Activated CD8-positive, alpha-beta memory T cell treated with anti-CD3 and anti-CD28 coated beads, Interleukin-2, amount 50 U/mL, for 24 hours (primary cell): Measurements from ENCODE around the gene ARL5C.
"Not testable (repeated sequence)": the region's sequence is repeated elsewhere in the genome, so short reads cannot be mapped to it uniquely, and the experiment has no call there.

Source experiments
- DNase-seq: peaks from one replicate; pipeline ENCODE4 v3.0.0-alpha.2; 2020; ENCODE audit errors: extremely low read depth

ARL5C gene

DNA sequence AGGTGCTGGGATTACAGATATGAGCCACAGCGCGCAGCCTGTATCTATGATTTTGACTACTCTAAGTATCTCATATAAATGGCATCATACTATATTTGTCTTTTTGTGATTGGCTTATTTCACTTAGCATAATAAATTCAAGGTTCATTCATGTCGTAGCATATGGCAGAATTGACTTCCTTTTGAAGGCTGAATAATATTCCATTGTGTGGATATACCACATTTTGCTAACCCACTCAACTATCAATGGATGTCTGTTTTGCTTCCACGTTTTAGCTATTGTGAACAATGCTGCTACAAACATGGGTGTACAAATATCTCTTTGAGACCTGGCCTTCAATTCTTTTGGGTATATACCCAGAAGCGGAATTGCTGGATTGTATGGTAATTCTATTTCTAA is 24.7 kb downstream of the ARL5C start:
- no peak for DNase-seq

DNA sequence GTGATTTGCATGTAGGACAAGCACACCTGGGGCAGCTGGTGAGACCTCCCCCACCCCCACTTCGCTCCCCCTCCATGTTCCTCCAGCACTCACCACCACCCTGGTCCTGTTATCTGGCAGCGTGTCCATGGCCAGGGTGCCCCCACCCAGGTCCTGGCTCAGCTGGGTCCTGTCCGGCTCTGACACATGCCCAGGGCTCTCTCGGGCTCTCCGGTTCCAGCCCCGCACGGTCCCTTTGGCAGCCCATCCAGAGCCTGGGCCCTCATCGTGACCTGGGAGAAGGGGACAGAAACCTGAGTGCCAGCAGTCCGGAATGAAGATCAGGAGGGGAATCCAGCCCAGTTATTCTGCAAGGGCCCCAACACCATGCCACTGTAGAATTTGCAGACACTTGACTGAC is 26.4 kb downstream of the ARL5C start:
- DNase-seq: no peak

DNA sequence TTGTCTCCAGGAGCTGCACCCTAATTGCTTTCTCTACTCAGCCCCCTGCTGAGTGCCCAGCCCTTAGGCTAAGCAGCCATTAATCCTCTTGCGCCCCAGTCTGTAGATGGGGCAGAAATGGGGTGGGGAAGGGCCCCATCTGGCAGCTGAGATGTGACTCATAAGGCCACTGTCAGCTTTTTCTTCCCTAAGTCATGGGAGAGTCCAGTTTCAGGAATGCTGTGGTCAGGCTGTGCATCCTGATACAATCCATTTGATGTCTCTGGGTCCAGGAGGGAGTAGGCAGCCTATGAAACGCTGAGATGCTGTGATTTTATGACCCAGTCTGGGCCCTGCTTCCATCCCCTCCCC is 26.8 kb downstream of the ARL5C start:
- DNase-seq: no peak

DNA sequence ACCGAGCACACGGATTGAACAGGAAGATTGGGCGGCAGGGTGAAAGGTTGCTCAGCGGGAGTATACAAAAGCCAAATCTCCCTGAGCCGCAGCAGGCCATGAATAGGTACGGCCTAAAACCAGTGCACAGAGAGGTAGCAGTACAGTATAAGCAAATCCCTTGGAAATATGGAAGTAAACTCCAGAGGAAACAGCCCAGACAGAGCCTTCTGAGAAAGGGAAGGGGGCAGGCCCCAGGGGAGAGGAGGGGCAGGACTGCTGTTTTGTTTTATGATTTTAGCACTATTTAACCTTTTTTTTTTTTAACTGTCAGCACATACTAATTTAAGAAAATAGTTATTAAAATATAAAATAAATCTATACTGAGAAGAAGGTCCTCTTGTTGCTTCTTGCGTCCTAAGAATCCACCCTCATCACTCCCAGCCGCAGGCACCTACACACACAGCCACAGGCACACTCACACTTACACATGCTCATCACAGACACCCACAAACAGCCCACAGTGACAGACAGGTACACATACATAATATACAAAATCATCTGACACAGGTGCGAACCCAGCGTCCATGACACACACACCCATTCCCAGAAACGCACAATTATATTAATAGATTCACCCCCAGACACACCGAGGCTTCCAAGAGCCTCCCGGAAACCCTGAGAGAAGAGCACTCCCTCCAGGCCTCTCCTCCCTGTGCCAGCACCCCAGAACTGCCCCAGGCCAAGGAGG is 27.4 kb downstream of the ARL5C start:
- DNase-seq: no peak

DNA sequence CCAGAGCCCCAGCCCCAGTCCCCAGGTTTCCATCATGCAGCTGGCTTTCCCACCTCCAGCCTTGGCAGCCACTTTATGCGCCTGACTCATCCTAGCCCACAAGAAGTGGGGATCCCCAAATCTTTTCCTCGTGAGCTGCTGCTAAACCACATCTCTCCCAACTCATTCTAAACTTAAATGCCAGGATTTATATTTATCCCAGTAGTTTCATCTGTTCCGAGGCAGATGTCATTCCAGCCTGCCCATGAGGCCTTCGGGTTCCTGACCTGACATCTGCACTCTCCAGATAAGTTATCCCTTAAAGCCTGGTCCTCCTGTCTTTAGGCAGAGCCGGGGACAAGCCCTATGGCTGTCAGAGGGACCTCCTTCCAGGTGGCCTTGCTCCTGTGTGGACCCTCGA is 31.1 kb downstream of the ARL5C start:
- DNase-seq: no peak

DNA sequence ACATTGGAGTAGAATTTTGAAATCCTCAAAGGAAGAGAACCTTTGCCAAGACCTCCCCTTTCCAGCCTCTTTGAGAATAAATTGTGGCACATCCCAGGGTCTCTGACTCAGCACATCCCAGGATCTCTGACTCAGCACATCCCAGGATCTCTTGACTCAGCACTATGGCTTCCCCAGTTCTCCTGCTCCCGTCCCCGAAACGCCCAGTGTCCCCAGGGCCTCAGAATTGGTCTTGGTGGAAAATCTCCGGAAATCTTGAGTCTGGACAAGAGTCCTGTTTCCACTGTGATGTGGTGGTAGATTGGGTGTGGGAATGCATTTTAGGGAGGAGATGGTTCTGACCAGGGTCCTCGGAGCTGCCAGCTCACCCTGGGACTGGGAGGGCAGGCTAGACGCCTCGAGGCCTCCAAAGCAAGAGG is 33.8 kb downstream of the ARL5C start:
- DNase-seq: no peak

DNA sequence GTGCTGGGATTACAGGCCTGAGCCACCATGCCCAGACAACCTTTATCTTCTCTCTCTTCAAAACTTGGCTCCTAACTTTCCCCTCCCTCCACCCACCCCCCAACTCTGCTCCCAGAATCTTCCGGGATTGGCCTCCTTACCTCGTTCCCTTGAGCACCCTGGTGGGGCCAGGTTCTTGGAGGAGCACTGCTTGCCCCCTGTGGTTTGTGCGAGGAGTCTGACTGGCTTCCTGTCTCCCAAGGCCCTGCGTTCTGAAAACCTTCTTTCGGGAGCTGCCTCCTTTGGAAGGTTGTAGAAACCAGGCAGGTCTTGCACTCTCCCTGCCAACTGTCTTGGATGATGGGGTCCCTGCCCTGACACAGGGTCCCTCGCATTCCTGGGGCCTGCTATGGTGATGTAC is 34.3 kb downstream of the ARL5C start:
- no peak for DNase-seq

DNA sequence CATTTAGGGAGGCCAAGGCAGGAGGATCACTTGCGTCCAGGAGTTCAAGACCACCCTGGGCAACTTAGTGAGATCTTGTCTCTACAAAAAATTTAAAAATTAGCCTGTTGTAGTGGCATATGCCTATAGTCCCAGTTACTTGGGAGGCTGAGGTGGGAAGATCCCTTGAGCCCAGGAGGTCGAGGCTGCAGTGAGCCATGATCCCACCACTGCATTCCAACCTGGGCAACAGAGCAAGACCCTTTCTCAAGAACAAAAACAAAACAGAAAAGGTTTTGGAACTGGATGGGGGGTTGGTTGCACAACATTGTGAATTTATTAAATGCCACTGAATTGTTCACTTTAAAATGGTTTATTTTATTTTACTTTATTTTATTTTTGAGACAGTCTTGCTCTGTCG is 35.8 kb downstream of the ARL5C start:
- no peak for DNase-seq

DNA sequence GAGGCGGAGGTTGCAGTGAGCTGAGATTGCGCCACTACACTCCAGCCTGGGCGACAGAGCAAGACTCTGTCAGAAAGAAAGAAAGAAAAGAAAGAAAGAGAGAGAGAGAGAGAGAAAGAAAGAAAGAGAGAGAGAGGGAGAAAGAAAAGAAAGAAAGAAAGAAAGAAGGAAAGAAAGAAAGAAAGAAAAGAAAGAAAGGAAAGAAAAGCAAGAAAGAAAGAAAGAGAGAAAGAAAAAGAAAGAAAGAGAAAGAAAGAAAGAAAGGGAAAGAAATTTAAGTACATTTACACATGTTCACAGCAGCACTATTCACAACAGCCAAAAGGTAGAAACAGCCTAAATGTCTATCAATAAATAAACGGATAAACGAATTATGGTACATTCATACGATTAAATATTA is 36.4 kb downstream of the ARL5C start:
- DNase-seq: not testable (repeated sequence)

DNA sequence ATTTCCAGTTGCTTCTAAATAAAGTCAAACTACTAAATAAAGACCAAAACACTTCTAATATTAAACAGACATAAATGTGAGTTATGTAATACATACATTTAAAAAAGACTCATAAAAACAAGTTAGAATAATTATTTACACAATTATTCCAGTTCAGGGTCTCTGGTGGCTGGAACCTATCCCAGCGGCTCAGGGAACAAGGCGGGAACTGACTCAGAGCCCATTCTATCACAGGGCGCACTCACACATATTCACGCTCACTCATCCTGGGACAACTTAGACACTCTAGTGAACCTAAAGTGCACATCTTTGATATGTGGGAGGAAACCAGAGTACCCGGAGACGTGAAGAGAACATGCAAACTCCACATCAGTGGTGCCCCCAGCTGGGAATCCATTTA is 39.5 kb downstream of the ARL5C start:
- no peak for DNase-seq

DNA sequence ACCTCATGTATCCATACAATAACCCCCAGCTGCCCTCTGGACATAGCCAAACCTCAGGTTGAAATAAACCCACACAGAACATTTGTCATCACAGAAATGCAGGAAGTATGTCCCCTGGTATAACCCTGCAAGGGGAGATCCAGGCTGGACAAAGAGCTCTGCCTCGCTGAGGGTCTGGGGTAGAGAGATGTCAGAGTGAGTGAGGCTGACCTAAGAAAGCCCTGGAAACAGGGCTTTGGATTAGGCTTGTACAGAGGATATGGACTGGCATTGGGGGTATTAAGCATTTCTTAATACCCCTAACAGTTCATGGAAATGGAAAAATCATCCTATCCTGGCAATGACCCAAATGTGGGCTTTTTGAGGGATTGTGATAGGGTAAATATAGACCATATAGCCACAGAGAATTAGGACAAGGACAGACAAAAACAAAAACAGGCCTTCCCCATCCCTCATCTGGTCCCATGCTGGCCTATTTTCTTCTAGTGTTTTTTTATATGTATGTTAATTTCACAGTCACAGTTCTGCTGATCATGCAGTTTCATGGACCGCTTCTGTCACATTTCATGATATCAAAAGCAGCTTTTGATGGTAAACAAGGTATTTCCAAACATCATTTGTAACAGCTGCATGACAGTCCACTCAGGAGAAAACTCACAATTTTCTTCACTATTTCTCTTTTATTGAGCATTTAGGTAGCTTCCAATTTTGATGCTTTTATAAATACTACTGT is 40.7 kb downstream of the ARL5C start:
- DNase-seq: no peak

DNA sequence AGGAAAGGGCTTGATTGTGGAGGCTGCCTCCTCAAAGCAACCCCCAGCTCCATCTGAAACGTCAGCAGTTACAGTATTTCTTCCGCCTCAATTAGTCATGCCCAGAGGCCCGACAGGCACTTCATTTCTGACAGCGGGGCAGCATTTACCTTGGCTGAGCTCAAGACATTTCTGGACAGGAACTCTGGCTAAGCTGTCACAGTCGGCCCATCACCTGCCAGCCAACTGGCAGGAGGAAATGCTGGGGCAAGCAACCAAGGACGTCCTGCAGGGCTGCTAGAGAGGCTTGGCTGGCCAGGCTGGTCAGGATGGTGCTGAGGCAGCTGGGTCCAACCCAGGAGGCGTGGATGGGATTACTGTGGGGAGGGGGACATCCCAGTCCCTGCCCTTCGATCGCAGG is 42.3 kb downstream of the ARL5C start:
- DNase-seq: no peak

DNA sequence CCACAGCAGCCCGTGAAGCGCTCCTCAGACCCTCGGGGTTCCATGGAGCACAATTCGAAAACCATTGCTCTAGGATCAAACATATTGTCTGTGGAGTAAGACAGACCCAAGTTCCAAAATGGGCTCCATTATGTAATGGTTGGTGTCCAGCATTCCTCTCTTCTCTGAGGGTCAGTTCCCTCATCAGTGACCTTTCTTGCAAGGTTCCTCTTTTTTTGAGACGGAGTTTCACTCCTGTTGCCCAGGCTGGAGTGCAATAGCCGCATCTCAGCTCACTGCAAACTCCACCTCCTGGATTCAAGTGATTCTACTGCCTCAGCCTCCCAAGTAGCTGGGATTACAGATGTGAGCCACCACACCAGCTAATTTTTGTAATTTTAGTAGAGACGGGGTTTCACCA is 43.0 kb downstream of the ARL5C start:
- DNase-seq: no peak

DNA sequence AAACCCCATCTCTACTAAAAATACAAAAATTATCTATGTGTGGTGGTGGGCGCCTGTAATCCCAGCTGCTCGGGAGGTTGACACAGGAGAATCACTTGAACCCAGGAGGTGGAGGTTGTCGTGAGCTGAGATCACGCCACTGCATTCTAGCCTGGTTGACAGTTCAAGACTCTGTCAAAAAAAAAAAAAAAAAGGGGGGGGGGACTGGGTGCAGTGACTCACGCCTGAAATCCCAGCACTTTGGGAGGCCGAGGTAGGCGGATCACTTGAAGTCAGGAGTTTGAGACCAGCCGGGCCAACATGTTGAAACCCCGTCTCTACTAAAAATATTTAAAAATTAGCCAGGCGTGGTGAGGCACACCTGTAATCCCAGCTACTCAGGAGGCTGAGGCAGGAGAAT is 44.0 kb downstream of the ARL5C start:
- not testable (repeated sequence) for DNase-seq

DNA sequence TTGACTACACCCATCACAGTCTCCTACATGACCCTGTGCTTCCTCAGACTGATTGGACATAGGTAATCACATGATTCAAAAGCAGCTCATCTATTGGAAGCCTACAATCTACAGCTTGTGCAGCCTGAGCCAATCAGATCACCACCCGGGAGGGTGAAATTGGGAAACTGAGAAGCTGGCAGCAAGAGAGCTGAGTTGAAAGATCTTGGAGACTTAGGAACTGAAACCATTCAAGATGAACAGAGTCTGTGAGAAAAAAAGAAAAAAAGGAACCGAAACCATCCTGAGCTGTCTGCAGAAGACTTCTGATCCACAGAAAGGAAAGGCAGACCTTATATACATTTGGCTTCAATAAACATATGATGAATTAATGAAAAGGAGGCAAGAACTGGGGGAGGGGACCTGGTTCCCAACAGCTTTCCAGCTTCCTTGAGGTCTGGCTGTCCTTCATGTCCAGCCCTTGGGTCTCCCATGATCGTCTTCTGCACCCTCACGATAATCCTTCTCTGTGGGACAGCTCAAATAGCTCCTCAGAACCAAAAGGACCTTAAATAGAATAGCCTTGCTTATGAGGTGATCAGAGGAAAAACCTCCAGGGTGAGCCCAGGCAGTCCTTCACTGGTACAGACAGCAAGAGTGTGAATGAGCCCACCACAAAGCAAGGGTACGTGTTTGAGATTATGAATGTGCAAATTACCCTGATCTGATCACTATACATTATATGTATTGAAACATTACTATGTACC is 47.1 kb downstream of the ARL5C start:
- DNase-seq: no peak

DNA sequence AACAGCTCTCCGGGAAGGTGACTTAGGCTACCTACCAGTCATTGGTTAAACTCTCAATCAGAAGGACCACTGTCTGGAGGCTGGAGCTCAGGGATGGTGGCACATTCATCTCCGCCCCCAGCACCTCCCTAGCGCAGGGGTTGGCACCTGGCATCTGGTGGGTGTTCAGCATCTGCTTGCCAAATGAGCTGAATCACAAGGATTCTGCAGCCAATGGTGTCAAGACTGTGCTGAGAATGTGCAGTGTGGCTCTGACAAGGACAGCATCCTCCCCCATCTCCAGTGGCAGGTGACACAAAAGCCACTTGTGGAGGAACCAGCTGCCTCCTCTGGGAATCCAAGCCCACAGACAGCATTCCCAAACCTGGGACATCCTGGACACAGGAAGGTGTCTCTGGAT is 49.7 kb downstream of the ARL5C start:
- DNase-seq: no peak

DNA sequence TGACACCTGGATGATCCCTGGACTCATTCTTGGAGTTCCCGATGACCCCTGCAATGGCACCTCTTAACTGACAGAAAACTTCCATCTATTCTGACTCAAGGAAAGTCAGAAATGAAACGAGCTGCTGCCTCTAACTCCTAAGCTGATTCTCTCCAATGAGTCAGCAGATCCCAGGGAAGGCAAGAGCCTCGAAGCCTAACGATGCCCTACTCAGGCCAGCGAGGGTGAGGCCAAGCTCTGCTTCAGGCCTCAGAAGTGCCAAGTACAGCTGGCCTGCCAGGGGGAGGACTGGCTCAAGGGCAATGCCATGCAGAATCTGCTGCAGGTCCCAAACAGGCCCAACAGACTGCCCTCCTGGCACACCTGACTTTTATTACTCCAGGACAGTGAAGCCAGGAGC is 50.8 kb downstream of the ARL5C start:
- no peak for DNase-seq

DNA sequence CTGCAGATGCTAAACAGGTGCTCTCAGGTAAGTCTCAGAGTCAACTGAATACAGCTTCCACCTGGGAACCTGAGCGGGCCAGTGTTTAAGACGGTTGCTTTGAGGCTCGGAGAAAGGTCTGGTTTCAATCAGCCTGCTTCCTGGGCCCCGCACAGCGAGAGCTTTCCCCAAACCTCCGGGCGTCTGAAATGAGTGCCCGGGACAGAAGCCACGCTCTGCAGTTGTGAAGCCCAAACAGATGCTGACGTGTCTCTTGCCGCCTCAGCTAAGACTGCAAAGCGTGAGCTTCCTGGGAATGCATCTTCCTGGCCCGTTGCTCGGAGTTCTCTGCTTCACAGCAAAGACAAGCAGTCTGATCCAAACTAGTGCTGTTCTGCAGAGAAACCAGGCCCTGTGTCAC is 51.2 kb downstream of the ARL5C start:
- no peak for DNase-seq

DNA sequence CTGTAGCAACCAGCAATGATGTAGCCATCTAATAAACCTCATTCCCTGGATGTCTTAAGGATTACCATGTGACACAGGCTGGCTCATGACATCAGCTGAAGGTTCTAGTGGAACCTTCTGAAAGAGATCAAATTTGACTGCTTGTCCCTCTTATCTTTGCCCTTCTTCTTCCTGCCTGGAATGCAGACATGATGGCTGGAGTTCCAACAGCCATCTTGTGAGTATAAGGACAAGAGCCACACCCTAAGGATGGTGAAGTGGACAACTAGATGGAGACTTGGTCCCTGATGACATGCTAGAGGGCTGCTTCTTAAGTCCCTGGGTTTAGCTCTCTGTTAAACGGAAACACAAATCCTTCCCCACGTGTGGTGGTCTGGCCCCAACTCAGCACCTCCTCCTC is 52.1 kb downstream of the ARL5C start:
- no peak for DNase-seq

DNA sequence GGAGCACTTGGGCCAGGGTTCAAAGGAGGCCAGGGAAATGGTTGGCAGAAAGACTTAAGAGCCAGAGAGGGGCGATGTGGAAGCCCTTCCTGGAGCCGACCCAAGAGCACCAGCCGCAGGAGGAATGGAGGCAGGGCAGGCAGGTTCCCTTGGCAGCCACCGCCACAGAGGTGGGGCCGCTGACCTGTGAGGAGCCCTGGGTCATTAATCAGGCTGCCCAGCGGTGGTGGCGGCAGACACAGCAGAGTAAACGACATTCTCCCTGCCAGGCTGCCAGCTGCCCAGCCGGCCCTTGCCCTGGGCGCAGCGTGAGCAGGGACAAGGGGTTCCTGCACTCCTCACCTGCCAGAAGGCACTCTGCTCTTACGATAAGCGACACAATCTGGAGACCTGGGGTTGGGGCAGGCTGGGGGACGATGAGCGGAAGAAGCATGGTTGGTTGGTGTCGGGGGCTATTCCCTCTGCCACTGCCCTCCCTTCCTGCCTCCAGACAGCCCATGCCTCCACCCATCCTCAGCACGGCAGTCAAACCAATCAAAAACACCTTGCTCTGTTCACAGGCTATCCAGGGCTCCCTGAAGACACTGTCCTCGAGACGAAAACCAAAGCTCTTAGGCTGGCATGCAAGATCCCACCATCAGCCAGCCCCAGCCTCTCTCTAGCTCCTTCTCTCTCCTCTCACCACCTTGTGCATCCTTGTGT is 55.4 kb downstream of the ARL5C start:
- DNase-seq: no peak

DNA sequence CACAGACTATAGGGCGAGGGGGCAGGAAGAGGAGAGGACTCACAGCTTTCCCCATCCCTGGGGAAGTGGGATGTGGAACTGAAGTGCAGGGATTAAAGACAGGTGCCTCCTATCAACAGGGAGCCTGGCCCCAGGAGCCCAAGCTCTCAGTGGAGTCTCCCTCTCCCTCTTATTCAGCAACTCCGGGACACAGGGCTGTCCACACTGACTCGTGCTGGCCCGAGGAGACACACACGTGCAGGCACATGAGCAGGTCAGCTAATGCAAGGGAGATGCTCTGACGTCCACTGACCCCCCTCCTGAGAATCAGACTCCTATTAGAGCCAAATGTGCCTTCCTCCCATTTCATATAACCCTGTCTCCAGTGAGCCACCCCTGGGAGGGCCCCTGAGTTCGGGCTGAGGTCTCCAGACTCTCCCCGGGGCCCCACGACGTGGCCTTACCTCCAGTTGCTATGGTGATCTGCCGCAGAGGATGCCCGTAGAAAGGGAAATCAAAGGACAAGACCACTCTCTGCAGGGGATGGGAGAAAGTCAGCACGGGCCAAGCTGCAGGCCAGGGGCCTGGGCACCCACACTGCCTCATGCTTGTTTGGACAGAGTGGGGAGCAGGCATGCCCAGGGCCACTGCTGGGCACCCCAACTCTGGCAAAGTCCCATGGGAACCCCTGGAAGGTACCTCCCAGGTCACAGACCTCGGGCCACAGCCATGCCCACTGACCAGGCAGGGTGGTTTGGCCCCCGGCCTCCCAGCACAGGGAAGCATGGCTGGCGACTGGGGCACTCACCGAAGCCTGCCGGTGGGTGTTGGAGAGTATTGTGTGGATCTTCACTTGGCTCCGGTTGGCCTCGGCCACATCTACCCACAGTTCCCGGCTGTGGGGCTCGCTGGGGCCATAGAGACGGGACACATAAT is 57.2 kb downstream of the ARL5C start:
- DNase-seq: no peak
